Inflammatory macrophage treated with lipopolysaccharide for 1 hour (primary cell): ENCODE data around the gene PDGFB.

ENCODE experiments used
- DNase-seq, 2 donors: peaks; one replicate each; pipeline ENCODE4 v3.0.0-alpha.2; 2020 to 2022

PDGFB gene

GRCh38 chr22:39253435-39254070 is 8.8 kb upstream of the PDGFB start:
- DNase-seq = no peak

DNA sequence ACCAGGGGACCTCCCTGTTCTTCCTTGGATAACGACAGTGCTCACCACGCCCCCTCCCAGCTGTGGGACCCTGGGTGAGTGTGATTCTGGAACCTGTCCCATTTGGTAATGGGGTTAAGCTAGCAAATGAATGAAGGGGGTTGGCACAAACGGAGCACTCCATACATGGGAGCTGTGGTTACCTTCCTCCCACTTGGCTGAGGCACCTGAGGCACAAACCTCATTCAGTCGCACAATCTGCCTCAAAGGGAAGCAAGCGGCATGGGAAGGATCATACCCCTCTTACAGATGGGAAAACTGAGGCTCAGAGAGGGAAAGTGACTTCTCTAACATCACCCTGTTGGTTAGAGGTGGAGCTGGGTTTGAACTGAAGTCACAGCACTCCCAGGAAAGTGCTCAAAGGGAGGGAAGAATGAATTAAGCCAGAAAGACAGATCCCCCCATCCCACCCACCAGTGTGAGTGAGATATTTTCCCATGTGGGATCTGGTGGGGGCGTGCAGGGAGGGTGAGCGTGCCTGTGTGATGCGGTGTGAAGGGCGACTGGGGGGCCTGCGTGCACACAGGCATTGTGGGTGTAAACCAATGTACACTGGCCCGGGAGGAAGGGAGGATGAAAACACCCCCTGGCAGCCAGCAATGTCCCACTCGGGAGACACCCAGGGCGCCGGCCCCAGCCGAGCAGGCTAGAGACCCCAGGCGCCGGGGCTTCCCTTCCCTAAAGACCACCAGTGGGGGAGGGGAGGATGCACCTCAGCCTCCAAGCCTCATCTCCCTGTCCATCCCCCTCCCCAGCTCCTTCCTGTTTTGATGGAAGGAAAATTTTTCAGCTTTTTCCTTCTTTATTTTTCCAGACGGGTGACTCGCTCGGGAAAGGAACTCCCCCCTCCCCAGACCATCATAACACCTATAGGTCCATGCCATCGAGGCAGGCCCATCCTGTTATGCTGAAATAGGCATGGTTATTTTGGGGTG is 8.0 kb upstream of the PDGFB start:
- no peak for DNase-seq

DNA sequence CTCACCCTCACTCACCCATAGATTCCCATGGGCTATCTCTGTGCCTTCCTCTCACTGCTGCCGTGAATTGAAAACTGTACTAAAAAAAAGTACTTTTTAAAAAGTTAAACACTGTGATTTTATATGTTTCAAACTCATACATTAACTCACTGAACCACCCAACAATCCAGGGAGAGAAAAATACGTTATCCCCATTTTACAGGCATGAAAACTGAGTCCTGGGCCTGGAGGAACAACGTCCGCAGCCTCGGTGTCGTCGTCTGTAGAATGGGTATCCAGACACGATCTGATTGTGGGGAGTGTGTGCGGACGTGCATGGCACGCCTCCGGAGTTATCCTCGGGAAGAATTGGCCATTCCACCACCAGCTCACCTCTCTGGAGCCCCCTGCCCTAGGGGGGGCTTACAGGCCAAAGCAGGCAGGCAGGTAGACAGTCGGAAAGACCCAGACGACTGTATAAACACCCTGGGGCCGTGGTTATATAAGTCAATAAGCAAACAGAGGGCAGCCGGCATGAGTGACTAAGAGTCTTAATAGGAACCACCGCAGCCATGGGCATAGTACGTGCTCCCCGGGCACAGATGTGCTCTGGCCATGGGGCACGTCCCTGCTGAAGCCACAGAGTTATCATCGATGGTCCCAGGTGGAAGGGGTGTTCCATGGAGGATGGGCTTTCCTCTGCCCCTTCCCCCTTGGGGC is 7.1 kb upstream of the PDGFB start:
- DNase-seq = no peak

DNA sequence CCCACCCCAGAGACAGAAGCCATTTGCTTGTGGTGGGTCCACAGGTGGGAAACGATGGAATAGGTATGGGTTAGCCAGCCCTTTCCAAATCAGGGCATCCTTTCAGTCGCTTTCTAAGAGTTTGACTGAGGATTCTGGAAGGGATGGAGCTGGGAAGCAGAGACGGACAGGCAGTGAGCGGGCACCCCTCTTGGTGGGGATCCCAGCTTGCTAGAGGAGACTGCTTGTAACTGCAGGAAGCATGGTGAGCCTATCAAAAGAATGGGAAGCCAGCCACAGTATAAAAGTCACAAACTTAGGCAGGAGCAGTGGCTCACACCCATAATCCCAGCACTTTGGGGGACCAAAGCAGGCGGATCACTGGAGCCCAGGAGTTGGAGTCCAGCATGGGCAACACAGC is 6.1 kb upstream of the PDGFB start:
- no peak for DNase-seq

DNA sequence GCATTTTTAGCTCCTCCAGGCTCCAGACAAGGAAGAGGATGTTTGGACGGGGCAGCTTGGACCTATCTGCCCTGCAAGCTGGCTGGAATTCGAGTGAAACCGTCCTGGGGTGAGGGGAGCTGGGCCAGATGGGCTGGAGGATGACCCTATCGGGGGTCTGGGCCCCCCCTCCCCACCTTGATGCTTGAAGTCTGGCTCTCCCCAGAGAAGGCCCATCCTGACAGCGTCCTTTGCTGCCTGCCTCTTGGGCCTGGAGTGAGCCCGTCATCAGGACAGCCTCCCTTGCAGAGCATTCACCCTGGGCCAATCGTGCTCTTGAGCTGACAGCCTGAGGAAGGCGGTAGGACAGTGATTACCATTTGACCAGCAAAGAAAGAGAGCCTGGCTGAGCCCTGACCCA is 5.3 kb upstream of the PDGFB start:
- DNase-seq = no peak

DNA sequence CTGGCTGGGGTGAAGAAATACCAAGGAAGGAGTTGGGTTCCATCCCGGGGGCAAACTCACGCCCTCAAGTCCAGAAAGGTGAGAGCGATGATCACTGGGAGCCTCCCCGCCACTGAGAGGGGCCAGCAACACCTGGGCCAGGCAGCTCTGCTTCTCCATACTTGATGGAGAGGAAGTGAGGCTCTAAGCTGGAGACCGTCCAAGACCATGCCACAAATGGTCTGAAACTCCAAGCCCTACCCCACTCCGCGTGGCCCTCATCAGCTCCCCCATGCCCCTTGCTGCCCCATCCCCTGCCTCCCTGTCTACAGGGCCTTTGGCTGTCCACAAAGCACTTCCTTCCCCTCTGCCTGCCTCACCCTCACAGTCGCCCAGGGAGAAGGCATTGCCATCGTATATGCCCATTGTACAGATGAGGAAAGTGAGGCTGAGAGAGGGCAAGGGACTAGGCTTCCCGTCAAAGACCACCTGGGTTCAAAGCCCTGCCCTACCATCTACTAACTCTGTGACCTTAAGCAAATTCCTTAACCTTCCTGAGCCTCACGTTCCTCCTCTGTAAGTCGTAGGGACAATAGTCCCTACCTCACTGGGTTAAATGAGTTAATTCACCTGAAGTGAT is 4.4 kb upstream of the PDGFB start:
- DNase-seq = no peak

- no peak for DNase-seq
Measured at GRCh38 chr22:39248254-39248653, 3.5 kb upstream of the PDGFB start.

GRCh38 chr22:39247361-39247760 is 2.6 kb upstream of the PDGFB start:
- DNase-seq = no peak

DNA sequence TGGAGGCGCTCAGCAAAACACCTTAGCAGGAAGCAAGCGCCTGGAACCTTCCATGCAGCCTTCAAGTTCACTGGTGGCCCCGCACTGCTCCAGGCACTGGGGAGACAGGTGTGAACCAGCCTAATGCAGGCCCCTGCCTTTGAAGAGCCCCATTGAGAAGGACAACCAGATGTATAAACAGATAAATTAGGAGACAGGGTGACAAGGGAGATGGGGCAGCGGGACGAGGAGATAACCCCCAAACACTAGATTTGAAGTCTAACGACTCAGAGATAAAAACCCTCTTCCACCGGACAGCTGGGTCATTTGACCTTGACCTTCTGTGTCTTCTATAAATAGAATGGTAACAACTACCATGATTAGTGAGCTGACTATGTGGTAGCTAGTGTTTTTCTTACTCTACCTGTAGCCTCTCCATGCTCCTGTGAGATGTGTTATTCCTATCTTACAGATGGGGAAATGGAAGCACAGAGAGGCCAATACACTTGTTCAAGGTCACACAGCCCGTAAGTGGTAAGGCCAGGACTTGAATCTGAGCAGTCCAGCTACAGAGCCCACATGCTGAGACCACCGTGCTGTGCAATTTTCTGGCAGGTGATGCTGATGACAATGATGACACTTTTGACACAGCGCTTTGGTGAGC is 2.0 kb upstream of the PDGFB start:
- no peak for DNase-seq

DNA sequence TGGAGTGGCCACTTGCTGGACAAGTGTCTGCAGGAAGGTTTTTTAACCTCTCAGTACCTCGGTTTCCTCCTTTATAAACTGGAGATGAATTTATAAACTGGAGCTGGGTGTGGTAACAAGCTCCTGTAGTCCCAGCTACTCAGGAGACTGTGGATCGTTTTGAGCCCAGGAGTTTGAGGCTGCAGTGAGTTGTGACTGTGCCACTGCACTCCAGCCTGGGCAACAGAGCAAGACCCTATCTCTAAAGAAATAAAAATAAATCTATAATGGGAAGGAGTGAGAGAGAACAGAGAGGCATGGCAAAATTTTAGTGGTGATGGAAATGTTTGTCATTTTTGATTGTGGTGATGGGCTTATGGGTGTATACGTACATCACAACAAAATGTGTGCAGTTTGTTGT is 1.4 kb upstream of the PDGFB start:
- no peak for DNase-seq

GRCh38 chr22:39245130-39246039 is 603 bp upstream of the PDGFB start:
- DNase-seq = no peak

DNA sequence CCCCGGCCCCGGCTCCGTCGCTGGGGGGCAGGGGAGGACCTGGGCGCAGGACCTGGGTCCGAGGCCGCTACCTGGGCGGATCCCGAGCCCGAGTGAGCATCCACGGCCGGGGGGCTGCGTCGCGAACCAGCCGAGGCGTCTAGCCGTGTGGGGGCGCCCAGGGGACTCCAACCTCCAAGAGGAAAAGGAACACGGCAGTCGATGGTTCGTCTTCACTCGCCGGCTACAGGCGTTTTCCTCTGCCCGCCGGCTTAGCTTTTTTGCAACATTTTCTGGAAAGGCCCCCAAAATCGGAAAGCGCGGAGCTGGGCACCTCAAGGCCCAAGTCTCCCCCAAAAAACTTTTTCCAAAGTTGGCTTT is 666 bp downstream of the PDGFB start:
- no peak for DNase-seq

DNA sequence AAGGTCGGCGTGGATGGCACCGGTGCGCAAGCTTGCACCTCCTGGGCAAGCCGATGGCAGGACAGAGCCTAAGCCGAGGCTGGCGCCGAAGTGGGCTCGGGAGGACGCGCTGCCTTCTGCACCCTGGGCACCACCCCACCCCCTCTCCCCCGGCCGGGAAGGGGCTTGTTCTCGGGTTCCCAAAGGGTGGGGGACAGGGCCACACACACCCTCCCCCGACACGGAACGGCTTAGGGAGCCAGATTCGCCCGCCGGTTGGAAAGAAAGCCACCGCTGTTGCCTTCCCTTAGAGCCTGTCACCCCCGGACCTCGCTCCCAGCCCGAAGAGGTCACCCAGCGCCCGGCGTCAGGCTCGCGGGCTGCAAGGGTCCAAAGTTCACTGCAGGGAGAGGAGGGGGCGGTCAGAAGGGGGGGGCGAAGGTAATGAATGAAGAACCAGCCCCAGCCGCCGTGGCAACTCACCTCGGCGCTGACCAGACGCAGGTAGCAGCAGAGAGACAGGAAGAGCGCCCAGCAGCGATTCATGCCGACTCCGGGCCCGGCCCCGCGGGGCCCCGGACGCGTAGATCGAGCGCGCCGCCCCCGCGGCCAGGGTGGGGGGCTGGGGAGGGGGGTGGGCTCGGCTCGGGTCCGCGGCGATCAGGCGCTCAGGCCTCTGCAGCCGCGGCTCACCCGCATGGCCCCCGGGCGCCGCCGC is 1.2 kb downstream of the PDGFB start:
- no peak for DNase-seq

- DNase-seq = no peak
Measured at GRCh38 chr22:39242595-39243438, 2.0 kb downstream of the PDGFB start.

DNA sequence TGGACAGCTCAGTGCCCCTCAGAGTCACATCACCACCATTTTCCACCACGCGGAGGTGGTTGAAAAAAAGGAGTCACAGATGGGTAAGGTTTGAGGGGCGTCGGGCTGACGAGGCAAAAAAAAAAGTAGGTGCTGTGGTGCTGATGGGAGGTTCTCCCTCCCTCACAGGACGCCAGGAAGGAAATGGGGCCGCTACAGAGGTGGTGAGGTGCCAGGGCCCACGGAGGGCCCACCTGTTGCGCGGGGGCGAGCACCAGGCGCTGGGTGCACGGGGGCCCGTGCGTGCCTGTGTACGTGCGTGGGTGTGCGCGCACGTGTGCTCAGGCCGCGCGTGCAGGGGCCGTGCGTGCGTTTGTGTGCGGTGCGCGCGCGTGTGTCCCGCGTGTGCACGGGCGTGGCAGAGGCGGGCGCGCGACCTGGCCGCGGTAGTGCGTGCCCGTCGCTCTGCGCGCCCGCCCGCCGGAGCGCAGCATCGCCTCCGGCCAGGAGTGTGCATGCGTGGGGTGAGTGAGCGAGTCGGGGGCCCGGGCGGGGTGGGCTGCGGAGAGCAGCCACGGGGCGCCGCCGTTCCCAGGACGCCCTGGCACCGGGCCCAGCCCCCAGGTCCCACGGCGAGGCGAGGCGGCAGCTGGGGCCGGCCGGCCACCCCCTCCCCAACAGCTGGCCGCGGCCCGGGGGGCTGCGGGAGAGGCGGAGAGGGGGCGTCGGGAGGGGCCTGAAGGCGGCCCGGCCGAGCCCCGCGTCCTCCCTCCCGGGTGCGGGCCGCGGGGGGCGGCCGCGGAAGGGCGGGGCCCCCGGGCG is 2.8 kb downstream of the PDGFB start:
- no peak for DNase-seq

DNA sequence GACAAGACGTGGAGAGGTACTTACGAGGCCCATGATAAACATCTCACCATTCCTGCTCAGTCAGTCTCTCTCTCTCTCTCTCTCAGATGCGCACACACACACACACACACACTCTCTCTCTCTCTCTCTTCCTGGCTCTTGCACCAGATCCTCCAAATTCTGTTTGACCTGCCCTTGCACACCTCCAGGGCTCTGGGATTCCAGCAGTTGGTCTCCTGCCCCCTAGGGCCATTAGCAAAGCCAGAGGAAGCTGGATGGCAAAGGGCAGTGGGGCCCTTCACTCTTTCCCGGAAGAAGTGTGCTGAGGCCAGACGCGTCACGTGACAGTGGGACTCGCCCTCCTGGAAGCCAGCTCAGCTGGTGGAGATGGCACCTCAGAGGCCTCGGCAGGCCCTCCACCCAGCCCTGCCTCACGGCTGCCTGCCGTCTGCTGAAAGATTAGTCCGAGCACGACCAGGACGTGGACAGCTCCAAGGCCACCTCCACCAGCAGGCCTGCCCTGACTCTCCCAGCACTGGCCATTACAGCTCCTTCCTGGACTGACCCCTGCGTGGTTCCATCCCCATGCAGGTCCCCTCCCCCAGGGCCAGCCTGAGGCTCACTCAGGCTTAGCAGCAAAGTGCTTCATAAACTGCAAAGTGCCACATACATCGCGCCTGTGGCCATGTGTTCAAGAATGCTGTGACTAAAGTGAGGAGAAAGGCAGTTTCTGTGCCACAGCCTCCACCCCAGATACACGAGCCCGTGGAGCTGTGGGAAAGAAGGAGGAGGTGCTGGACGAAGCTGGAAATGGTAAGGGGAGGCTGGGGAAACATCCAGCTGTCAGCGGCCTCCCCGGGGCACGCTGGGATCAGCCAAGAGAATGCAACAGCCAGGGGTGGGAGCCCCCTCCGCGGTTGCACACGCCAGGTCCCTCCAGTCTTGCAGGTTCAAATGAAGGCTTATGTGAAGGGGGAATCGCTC is 3.7 kb downstream of the PDGFB start:
- DNase-seq = no peak

DNA sequence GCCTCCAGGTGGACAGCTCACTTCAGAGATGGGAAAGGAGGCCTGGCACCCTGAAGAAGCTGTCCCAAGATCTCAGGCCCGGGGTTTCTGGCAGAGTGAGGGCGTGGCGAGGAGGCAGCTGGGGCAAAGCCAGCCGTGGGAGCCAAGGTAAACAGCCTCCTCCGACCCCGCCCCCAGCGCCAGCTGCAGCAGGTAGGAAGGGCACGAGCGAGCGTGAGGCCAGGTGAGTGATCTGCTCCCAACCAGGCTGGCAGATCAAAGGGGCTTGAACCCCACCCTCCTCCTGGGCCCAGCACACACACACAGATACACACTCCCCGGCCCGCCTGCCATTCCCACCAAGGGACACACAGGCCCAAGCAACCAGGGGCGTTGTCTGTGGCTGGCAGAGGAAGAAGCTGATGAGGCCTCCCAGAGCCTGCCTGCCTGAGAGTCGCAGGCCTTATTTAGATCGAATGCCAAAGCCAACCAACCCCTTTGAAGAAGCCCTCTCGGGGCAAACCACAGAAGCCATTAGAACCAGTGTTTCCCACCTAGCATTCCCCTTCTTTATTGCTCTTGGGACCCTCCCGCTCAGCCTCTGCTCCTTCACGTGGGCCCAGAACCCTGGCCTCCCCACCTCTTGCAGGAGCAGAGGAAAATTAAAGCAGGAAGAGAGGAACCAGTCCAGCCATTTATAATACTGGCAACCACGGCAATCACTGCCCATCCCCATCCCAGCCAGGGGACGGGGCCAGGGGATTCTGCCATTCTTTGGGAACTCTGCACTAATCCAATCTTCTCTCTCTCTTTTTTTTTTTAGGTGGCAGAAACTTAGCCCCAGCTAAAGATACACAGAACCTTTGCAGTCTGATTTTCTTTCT is 5.0 kb downstream of the PDGFB start:
- no peak for DNase-seq
